GM13976 (cell line): ENCODE results near the gene FAM161B.

Experiments used
- DNase-seq: peaks from one replicate; pipeline ENCODE4 v3.0.0; 2012; ENCODE audit warnings: low spot score
- in situ Hi-C: fragments of 300-500 bp; cut with MboI; formaldehyde crosslinking; loops from one replicate; pipeline ENCODE4 v1.12.0; 2022; ENCODE audit warnings: low sequenced_read_pairs, mixed read lengths, inconsistent platforms; ENCODE audit not compliant: unreplicated experiment
- TF ChIP-seq, protein P1 (sequence below): IDR thresholded peaks from 2 replicates; pipeline ENCODE4 v1.5.1; 2012; ENCODE audit warnings: borderline replicate concordance, mild to moderate bottlenecking; ENCODE audit not compliant: insufficient read depth; ENCODE audit errors: extremely low read depth, missing control alignments, control extremely low read depth

Gene FAM161B

DNA sequence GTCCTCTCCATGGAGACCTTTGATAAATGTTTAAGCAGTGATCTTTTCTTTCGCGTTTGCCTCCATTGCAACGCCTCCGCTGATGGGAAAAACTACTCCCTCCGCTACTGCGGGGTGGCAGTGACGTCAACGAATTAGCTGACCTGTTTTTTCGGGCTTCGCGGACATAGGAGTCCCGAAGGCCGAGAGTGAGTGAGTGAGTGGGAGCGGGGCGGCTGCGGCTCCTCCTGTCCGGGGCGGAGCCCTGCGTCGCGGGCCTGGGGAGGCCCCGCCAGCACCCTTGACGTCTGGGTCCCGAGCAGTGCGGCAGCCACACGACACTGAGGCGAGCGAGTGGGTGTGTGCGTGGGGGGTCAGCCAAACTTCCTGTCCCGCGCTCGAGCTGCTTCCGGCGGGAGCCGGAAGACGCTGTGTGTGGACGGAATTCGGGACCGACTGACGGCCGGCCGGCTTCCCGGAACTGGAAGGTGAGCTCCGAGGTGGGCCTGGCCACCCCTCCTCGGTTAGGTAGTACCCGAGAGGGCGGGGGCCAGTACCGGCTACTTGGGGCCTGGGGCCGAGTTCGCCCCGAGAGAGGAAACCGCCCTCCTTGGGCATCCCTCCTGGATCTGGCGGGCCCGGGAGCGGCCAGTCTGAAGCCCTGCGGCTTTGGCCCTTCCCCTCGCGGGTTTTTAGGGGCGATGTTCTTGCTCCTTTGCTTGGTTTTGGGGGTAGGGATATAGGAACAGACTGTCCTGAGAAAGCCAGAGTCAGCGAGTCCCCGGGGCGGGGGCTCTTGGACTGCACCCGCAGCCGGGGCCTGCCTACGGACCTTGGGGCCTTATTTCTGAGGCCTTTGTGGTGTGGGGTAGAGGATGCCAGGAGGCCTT lies 63.2 kb downstream of the FAM161B start, which contains the start of gene ZNF410:
Gene ZNF410 (plus strand): TSS at position 411 of the 869 bp plus-strand sequence. CDS start 5,317 bp downstream, outside the sequence.
- in situ Hi-C loops = no loop called here
- peak; percentile 96 for DNase-seq
- TF ChIP-seq, protein P1, sequence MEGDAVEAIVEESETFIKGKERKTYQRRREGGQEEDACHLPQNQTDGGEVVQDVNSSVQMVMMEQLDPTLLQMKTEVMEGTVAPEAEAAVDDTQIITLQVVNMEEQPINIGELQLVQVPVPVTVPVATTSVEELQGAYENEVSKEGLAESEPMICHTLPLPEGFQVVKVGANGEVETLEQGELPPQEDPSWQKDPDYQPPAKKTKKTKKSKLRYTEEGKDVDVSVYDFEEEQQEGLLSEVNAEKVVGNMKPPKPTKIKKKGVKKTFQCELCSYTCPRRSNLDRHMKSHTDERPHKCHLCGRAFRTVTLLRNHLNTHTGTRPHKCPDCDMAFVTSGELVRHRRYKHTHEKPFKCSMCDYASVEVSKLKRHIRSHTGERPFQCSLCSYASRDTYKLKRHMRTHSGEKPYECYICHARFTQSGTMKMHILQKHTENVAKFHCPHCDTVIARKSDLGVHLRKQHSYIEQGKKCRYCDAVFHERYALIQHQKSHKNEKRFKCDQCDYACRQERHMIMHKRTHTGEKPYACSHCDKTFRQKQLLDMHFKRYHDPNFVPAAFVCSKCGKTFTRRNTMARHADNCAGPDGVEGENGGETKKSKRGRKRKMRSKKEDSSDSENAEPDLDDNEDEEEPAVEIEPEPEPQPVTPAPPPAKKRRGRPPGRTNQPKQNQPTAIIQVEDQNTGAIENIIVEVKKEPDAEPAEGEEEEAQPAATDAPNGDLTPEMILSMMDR = no peak

DNA sequence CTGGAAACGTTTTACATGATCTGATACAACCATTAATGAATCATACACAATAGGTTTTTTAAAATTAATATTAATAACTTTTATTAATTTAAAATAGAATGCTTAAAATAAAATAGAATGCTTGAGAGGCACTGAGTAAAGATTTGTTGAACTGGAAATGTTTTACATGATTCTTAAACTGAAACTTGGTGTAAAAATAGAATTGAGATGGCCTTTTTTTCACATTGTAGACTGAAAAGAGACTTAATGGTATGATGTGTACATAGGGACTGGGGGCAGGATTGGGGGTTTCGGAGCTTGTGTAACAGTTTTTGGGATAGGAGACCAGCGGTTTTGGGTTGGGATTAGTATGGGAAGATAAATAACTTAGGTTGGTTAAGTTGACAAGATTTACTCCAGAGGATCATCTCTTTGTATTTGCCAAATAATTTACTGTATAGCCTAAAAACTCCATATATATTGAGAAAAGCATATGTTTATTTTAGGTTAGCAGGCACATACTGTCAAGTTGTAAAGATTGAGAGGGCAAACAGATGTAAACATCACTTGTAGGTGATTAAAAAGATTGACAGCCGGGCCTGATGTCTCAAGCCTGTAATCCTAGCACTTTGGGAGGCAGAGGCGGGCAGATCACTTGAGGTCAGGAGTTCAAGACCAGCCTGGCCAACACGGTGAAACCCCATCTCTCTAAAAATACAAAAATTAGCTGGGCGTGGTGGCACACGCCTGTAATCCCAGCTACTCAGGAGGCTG lies 65.3 kb downstream of the FAM161B start:
- in situ Hi-C loops = no loop called here
- TF ChIP-seq, protein P1 = no peak
- peak; percentile 24 for DNase-seq
